HL-60 (cell line): Measurements from ENCODE around the gene RAD18.
A peak's percentile ranks its signal among the peaks of the same experiment; 100 is the strongest.

Experiments used
- POLR2AphosphoS5 ChIP-seq: IDR thresholded peaks from 2 replicates; pipeline ENCODE4 v1.6.1; 2012; ENCODE audit warnings: low read depth
- TF ChIP-seq, protein P1 (sequence below): IDR thresholded peaks from one replicate; pipeline ENCODE4 v1.5.1; 2011; ENCODE audit warnings: low read length, control low read depth, inconsistent platforms; ENCODE audit not compliant: insufficient read depth
- TF ChIP-seq, protein P2 (sequence below): IDR thresholded peaks from 2 replicates; pipeline ENCODE4 v1.6.1; 2012; ENCODE audit warnings: low read depth; ENCODE audit not compliant: insufficient replicate concordance

DNA sequence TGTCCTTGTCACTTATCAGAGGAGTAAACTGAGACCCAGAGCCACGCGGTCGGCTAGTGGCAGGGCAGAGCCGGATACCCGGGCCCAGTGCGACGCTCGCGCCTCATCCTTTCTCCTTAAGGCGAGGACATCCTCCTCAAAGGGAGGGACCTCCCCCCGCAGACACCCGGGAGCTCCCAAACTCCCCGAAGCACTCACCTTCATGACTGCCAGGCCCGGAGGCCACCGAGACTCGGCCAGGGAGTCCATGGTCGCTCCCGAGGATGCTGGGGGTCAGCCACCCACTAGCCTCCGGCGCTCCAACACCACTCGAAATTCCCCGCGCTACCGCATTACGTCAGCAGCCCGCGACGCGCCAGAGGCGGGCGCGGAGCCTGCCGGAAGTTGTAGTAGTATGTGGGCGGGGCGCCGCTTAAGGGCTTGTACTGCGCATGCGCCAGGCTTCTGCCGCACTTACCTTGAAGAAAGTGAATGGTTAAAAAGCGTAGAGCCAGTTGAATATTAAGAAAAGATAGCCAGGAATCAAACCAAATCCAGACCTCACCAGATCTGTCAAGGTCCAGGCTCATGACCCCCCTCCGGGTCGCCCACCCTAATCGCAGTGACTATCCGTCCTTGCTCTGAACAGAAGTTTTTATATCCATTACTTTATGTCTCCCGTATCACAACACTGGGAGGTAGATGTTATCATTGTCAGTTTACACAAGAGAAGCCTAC is at the start of gene RAD18:
- TF ChIP-seq, protein P1, sequence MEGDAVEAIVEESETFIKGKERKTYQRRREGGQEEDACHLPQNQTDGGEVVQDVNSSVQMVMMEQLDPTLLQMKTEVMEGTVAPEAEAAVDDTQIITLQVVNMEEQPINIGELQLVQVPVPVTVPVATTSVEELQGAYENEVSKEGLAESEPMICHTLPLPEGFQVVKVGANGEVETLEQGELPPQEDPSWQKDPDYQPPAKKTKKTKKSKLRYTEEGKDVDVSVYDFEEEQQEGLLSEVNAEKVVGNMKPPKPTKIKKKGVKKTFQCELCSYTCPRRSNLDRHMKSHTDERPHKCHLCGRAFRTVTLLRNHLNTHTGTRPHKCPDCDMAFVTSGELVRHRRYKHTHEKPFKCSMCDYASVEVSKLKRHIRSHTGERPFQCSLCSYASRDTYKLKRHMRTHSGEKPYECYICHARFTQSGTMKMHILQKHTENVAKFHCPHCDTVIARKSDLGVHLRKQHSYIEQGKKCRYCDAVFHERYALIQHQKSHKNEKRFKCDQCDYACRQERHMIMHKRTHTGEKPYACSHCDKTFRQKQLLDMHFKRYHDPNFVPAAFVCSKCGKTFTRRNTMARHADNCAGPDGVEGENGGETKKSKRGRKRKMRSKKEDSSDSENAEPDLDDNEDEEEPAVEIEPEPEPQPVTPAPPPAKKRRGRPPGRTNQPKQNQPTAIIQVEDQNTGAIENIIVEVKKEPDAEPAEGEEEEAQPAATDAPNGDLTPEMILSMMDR: no peak
- TF ChIP-seq, protein P2, sequence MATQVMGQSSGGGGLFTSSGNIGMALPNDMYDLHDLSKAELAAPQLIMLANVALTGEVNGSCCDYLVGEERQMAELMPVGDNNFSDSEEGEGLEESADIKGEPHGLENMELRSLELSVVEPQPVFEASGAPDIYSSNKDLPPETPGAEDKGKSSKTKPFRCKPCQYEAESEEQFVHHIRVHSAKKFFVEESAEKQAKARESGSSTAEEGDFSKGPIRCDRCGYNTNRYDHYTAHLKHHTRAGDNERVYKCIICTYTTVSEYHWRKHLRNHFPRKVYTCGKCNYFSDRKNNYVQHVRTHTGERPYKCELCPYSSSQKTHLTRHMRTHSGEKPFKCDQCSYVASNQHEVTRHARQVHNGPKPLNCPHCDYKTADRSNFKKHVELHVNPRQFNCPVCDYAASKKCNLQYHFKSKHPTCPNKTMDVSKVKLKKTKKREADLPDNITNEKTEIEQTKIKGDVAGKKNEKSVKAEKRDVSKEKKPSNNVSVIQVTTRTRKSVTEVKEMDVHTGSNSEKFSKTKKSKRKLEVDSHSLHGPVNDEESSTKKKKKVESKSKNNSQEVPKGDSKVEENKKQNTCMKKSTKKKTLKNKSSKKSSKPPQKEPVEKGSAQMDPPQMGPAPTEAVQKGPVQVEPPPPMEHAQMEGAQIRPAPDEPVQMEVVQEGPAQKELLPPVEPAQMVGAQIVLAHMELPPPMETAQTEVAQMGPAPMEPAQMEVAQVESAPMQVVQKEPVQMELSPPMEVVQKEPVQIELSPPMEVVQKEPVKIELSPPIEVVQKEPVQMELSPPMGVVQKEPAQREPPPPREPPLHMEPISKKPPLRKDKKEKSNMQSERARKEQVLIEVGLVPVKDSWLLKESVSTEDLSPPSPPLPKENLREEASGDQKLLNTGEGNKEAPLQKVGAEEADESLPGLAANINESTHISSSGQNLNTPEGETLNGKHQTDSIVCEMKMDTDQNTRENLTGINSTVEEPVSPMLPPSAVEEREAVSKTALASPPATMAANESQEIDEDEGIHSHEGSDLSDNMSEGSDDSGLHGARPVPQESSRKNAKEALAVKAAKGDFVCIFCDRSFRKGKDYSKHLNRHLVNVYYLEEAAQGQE: no peak
- peak; percentile 55; the same call in 1 of the 2 replicates for TF ChIP-seq POLR2AphosphoS5
